H1 (cell line): ENCODE data around the gene OASL. TPM values are rescaled to one million over a fixed set of nuclear protein-coding genes. Genes with fewer than 3 reads are reported as not detected.

Experiments used
- CTCF ChIA-PET: fragments of 300-600 bp; sonication (Branson Sonifier 250); formaldehyde crosslinking; loops from one replicate; lab custom pipeline; 2021; ENCODE audit not compliant: partially characterized antibody; lab: Charles Lee
- POLR2A ChIA-PET: fragments of 300-600 bp; sonication (Branson Sonifier 250); formaldehyde crosslinking; loops from one replicate; lab custom pipeline; 2021; ENCODE audit warnings: inconsistent platforms; ENCODE audit not compliant: partially characterized antibody; lab: Charles Lee
- DNase-seq, 2 experiments: peaks; one replicate each; pipeline versions ENCODE4 v3.0.0 to v3.0.0-alpha.2; 2010 to 2022; ENCODE audit warnings: low spot score in 2 of 2, low read depth in 1 of 2, mixed read lengths in 1 of 2
- FAIRE-seq: peaks from 2 replicates; lab custom pipeline; 2011; peaks lifted over from hg19 to GRCh38; lab: Jason Lieb, UNC
- H2AFZ ChIP-seq: 2 replicates; pipeline ENCODE4 v1.8.1; 2012; ENCODE audit warnings: low read length, inconsistent platforms
- H2AK5ac ChIP-seq: 2 replicates; pipeline ENCODE4 v1.6.1; 2013; ENCODE audit warnings: low read depth, low read length
- H2BK120ac ChIP-seq: replicated peaks from 2 replicates; pipeline ENCODE3; 2013; ENCODE audit warnings: low read depth, low read length, inconsistent platforms
- H2BK12ac ChIP-seq: 2 replicates; pipeline ENCODE4 v1.6.1; 2013; ENCODE audit warnings: low read depth, low read length
- H2BK15ac ChIP-seq: 2 replicates; pipeline ENCODE4 v1.6.1; 2013; ENCODE audit warnings: low read length
- H2BK20ac ChIP-seq: 2 replicates; pipeline ENCODE4 v1.6.1; 2013; ENCODE audit warnings: low read length
- H2BK5ac ChIP-seq: 2 replicates; pipeline ENCODE4 v1.6.1; 2013; ENCODE audit warnings: low read depth, low read length
- H3K14ac ChIP-seq: 2 replicates; pipeline ENCODE4 v1.6.1; 2013; ENCODE audit warnings: inconsistent platforms; ENCODE audit not compliant: insufficient read length
- H3K18ac ChIP-seq: 2 replicates; pipeline ENCODE4 v1.6.1; 2013; ENCODE audit warnings: low read length; ENCODE audit errors: extremely low read depth
- H3K23ac ChIP-seq: 2 replicates; pipeline ENCODE4 v1.6.1; 2013; ENCODE audit warnings: inconsistent platforms; ENCODE audit not compliant: insufficient read length
- H3K23me2 ChIP-seq: 2 replicates; pipeline ENCODE4 v1.6.1; 2013; ENCODE audit warnings: low read depth, low read length
- H3K27ac ChIP-seq: 2 replicates; pipeline ENCODE4 v1.6.1; 2011; ENCODE audit warnings: low read depth, low read length, inconsistent platforms
- H3K27me3 ChIP-seq, 4 experiments: replicated peaks in 1 of 4; 1 replicate in 1 of 4; 2 replicates in 3 of 4; pipeline versions ENCODE4 v1.6.1 to v1.8.1; 2011 to 2013; ENCODE audit warnings: low read length in 3 of 4, mild to moderate bottlenecking in 3 of 4, inconsistent platforms in 2 of 4, mixed read lengths in 2 of 4, moderate library complexity in 1 of 4; ENCODE audit not compliant: control insufficient read depth in 3 of 4, insufficient read depth in 3 of 4; ENCODE audit errors: extremely low read depth in 1 of 4
- H3K36me3 ChIP-seq, 4 experiments: 2 replicates each; pipeline versions ENCODE4 v1.6.1 to v1.8.1; 2011 to 2013; ENCODE audit warnings: mild to moderate bottlenecking in 4 of 4, low read length in 3 of 4, moderate library complexity in 2 of 4, control low read depth in 1 of 4, inconsistent platforms in 1 of 4; ENCODE audit not compliant: insufficient read depth in 4 of 4, control insufficient read depth in 2 of 4
- H3K4ac ChIP-seq: replicated peaks from 2 replicates; pipeline ENCODE3; 2013; ENCODE audit warnings: low read length, low read depth, mixed read lengths, inconsistent platforms; ENCODE audit not compliant: insufficient read length
- H3K4me1 ChIP-seq, 4 experiments: replicated peaks in 1 of 4; 1 replicate in 1 of 4; 2 replicates in 3 of 4; pipeline versions ENCODE4 v1.6.1 to v1.8.1; 2011 to 2013; ENCODE audit warnings: low read length in 3 of 4, inconsistent platforms in 2 of 4, mixed read lengths in 1 of 4; ENCODE audit not compliant: insufficient read depth in 4 of 4, control insufficient read depth in 3 of 4
- H3K4me2 ChIP-seq, 2 experiments: 2 replicates each; pipeline versions ENCODE4 v1.6.1 to v1.8.1; 2011 to 2013; ENCODE audit warnings: low read depth in 2 of 2, low read length in 2 of 2, control low read depth in 1 of 2, inconsistent platforms in 1 of 2, mild to moderate bottlenecking in 1 of 2; ENCODE audit not compliant: insufficient read depth in 1 of 2
- H3K4me3 ChIP-seq, 4 experiments: fragments of 200-600, 300-600 bp in 1 of 4; sonication (generic), shearing (Covaris generic), sonication (Bioruptor Twin) in 1 of 4; 2 replicates each; pipeline versions ENCODE4 v1.5.1 to v1.8.1; 2011 to 2016; ENCODE audit warnings: low read length in 4 of 4, low read depth in 3 of 4, control low read depth in 2 of 4, inconsistent platforms in 2 of 4, mild to moderate bottlenecking in 2 of 4, mixed read lengths in 1 of 4, moderate library complexity in 1 of 4; ENCODE audit not compliant: insufficient read depth in 2 of 4; ENCODE audit errors: extremely low read depth in 1 of 4
- H3K56ac ChIP-seq: replicated peaks from 2 replicates; pipeline ENCODE3; 2013; ENCODE audit warnings: low read depth, mild to moderate bottlenecking, mixed read lengths, low read length, inconsistent platforms; ENCODE audit not compliant: insufficient read length
- H3K79me1 ChIP-seq: 2 replicates; pipeline ENCODE4 v1.6.1; 2013; ENCODE audit warnings: low read depth, low read length, control low read depth
- H3K79me2 ChIP-seq, 2 experiments: 2 replicates each; pipeline versions ENCODE4 v1.6.1 to v1.8.1; 2012 to 2013; ENCODE audit warnings: low read length in 2 of 2, mild to moderate bottlenecking in 2 of 2, inconsistent platforms in 1 of 2; ENCODE audit not compliant: insufficient read depth in 2 of 2, control insufficient read depth in 1 of 2
- H3K9ac ChIP-seq, 4 experiments: replicated peaks in 1 of 4; 1 replicate in 1 of 4; 2 replicates in 3 of 4; pipeline versions ENCODE4 v1.6.1 to v1.8.1; 2011 to 2013; ENCODE audit warnings: low read depth in 3 of 4, low read length in 3 of 4, control low read depth in 2 of 4, mild to moderate bottlenecking in 2 of 4, moderate library complexity in 2 of 4, inconsistent platforms in 1 of 4; ENCODE audit errors: extremely low read depth in 1 of 4
- H3K9me3 ChIP-seq, 2 experiments: 2 replicates each; pipeline versions ENCODE4 v1.6.1 to v1.8.1; 2012 to 2013; ENCODE audit warnings: mild to moderate bottlenecking in 2 of 2, moderate library complexity in 2 of 2, control low read depth in 1 of 2, inconsistent platforms in 1 of 2, low read depth in 1 of 2, low read length in 1 of 2, mixed read lengths in 1 of 2; ENCODE audit not compliant: insufficient read depth in 2 of 2
- H4K20me1 ChIP-seq, 2 experiments: replicated peaks in 1 of 2; 2 replicates each; pipeline versions ENCODE3 to v1.8.1; 2011 to 2013; ENCODE audit warnings: inconsistent platforms in 2 of 2, low read length in 2 of 2, mild to moderate bottlenecking in 1 of 2; ENCODE audit not compliant: insufficient read depth in 2 of 2, control insufficient read depth in 1 of 2
- H4K5ac ChIP-seq: 2 replicates; pipeline ENCODE4 v1.6.1; 2013; ENCODE audit warnings: low read length, low read depth, mixed read lengths, inconsistent platforms; ENCODE audit not compliant: insufficient read length
- H4K8ac ChIP-seq: 2 replicates; pipeline ENCODE4 v1.8.0; 2013; ENCODE audit warnings: mild to moderate bottlenecking, moderate library complexity, low read length, inconsistent platforms; ENCODE audit not compliant: insufficient read depth; ENCODE audit errors: extremely low read depth
- H4K91ac ChIP-seq: replicated peaks from 2 replicates; pipeline ENCODE3; 2013; ENCODE audit warnings: low read length, mixed read lengths, inconsistent platforms; ENCODE audit not compliant: insufficient read length
- CHD2 ChIP-seq: IDR thresholded peaks from 2 replicates; pipeline ENCODE4 v1.6.1; 2012; ENCODE audit warnings: low read length, improper control_type of control experiment
- CTCF ChIP-seq, 3 experiments: IDR thresholded peaks; 1 replicate in 2 of 3; 2 replicates in 1 of 3; pipeline versions ENCODE4 v1.5.1 to v1.6.1; 2011; ENCODE audit warnings: low read length in 3 of 3, mild to moderate bottlenecking in 3 of 3, inconsistent platforms in 2 of 3, low read depth in 1 of 3, moderate library complexity in 1 of 3; ENCODE audit not compliant: insufficient read depth in 1 of 3; ENCODE audit errors: control extremely low read depth in 1 of 3
- EZH2 ChIP-seq: fragments of 200-600 bp; sonication (generic); IDR thresholded peaks from 2 replicates; pipeline ENCODE4 v1.7.1; 2012; ENCODE audit warnings: low read depth, mild to moderate bottlenecking, moderate library complexity, low read length, inconsistent platforms; ENCODE audit not compliant: severe bottlenecking
- KDM4A ChIP-seq: IDR thresholded peaks from one replicate; pipeline ENCODE4 v1.7.1; 2012; ENCODE audit warnings: low read depth, mild to moderate bottlenecking, moderate library complexity, low read length, inconsistent platforms; ENCODE audit not compliant: severe bottlenecking
- KDM5A ChIP-seq: fragments of 200-600 bp; IDR thresholded peaks from 2 replicates; pipeline ENCODE4 v1.7.1; 2012; ENCODE audit warnings: mild to moderate bottlenecking, low read length, inconsistent platforms, mixed read lengths
- POLR2A ChIP-seq, 2 experiments: IDR thresholded peaks; 1 replicate in 1 of 2; 2 replicates in 1 of 2; pipeline ENCODE4 v1.6.1; 2011; ENCODE audit warnings: low read depth in 2 of 2, low read length in 2 of 2, mild to moderate bottlenecking in 2 of 2; ENCODE audit errors: control extremely low read depth in 1 of 2
- SIN3A ChIP-seq, 2 experiments: IDR thresholded peaks in 1 of 2; conservative IDR thresholded peaks in 1 of 2; 2 replicates each; pipeline ENCODE4 v1.6.1; 2011 to 2012; ENCODE audit warnings: low read length in 2 of 2, improper control_type of control experiment in 1 of 2, low read depth in 1 of 2, mild to moderate bottlenecking in 1 of 2
- SP1 ChIP-seq: IDR thresholded peaks from 2 replicates; pipeline ENCODE4 v1.6.1; 2011; ENCODE audit warnings: low read depth, low read length
- SRF ChIP-seq: IDR thresholded peaks from 2 replicates; pipeline ENCODE4 v1.6.1; 2011; ENCODE audit warnings: mild to moderate bottlenecking, low read depth, low read length, moderate library complexity
- ZNF274 ChIP-seq: IDR thresholded peaks from 2 replicates; pipeline ENCODE4 v1.7.0; 2012; ENCODE audit warnings: low read length, borderline replicate concordance; ENCODE audit errors: extremely low read depth
- WGBS, 2 experiments: shearing (Covaris generic) in 1 of 2; methylation state at CpG; one replicate each; pipeline versions ENCODE4 v1.1.6 to v1.1.7; 2013 to 2015; ENCODE audit warnings: low lambda C conversion rate in 2 of 2, mixed read lengths in 2 of 2, inconsistent platforms in 1 of 2, low coverage in 1 of 2, missing lambda C conversion rate in 1 of 2; ENCODE audit not compliant: insufficient replicate concordance in 2 of 2, insufficient coverage in 1 of 2, insufficient read length in 1 of 2; ENCODE audit errors: extremely low coverage in 1 of 2, missing lambda C conversion rate in 1 of 2; 5-methylcytosine and 5-hydroxymethylcytosine counted together
- polyA plus RNA-seq, 7 experiments: library from polyadenylated mRNA; depleted of rRNA in 3 of 7; stranded (reverse) in 5 of 7; unstranded in 2 of 7; fragments of >200 nt in 5 of 7; fragments of 200-250 nt in 2 of 7; gene quantifications; 1 replicate in 5 of 7; 2 replicates in 1 of 7; 4 replicates in 1 of 7; pipeline versions ENCODE4 v1.2.1 to v1.2.3, GENCODE V29; 2011 to 2013; ENCODE audit warnings: missing spikeins in 2 of 7, mixed read lengths in 2 of 7
- total RNA-seq: library from RNA; stranded (reverse); fragmentation: NEBNext Ultra II Directional; extraction: Animal tissue kit (Norgen Biotek cat#: 25700); gene quantifications from 2 replicates; pipeline ENCODE4 v1.2.1, GENCODE V29; 2021

Gene OASL
- total and polyA plus RNA-seq, 2 of the 8 experiments (the other 6 are each of a cell fraction or from before 2014, with no cell fraction given), result not detected

- Histone ChIP-seq H2BK5ac (no peak overlapping the region), H3K27ac (no peak overlapping the region), H2AK5ac (no peak overlapping the region), H3K4me2 (no peak overlapping the region), H3K9me3 (no peaks in the 10 kb centered on the region), H4K91ac (no peak overlapping the region), H3K27me3 (no peaks in the 10 kb centered on the region), H3K79me1 (no peaks in the 10 kb centered on the region), H3K23ac (no peak overlapping the region), H3K18ac (no peak overlapping the region), H2AFZ (no peak overlapping the region), H3K14ac (no peak overlapping the region), H3K23me2 (no peaks in the 10 kb centered on the region), H2BK15ac (no peak overlapping the region), H2BK12ac (no peak overlapping the region), H3K4ac (no peak overlapping the region), H2BK120ac (no peak overlapping the region), H3K9ac (no peak overlapping the region), H4K8ac (no peak overlapping the region), H3K4me3 (no peak overlapping the region), H3K79me2 (no peaks in the 10 kb centered on the region), H3K4me1 (no peaks in the 10 kb centered on the region), H3K36me3 (peaks cover 21 to 39% (median 31%) of the 10 kb centered on the region in 4 experiments), H4K20me1 (peaks cover 2% of the 10 kb centered on the region in 2 experiments), H4K5ac (no peak overlapping the region), H3K56ac (no peak overlapping the region), H2BK20ac (no peak overlapping the region)
- ChIA-PET POLR2A (interaction anchor here (0.9 to 4.0 kb wide), 3 partner anchors 8 to 102 kb away, joined by 3 to 19 read pairs (median 5); partner anchors contain the start of gene C12orf43), CTCF (interaction anchor here (0.6 to 5.2 kb wide), 10 partner anchors 8 to 411 kb away, joined by 3 to 26 read pairs (median 4); partner anchors contain the start of gene HNF1A)
- FAIRE-seq, result no peak
- WGBS, 2 experiments, result 88% methylated on average over 8 of the region's 8 CpGs; no CpG with 5 or more reads in 1 of the 2 experiments
- DNase-seq, result no peak
- TF ChIP-seq SIN3A (conservative IDR thresholded peaks at IDR 0.05 in 1 of 2, IDR thresholded peaks at IDR 0.05 in 1 of 2; ENCODE audit: low read depth in 1 of 2, low read length in 2 of 2) (no peak), EZH2 (no peak), SRF (no peak), KDM4A (no peak), CTCF (IDR thresholded peaks at IDR 0.05; ENCODE audit: control extremely low read depth in 1 of 3, insufficient read depth in 1 of 3, low read depth in 1 of 3, low read length in 3 of 3) (no peak), ZNF274 (no peak), POLR2A (IDR thresholded peaks at IDR 0.05; ENCODE audit: control extremely low read depth in 1 of 2, low read depth in 2 of 2, low read length in 2 of 2) (no peak), SP1 (no peak), CHD2 (no peak), KDM5A (no peak)
These were observed 30.5 kb downstream of the OASL start for GRCh38 chr12:121008347-121009098.
